ENCODE measurements around the gene MT1B. TPM values are rescaled to one million over a fixed set of nuclear protein-coding genes. Genes with fewer than 3 reads are reported as not detected.

MT1B gene
- total and polyA plus RNA-seq, 2 of the 13 experiments (the other 11 are each of a cell fraction or from before 2014, with no cell fraction given), result 0.89 TPM; not detected in 1

- 82% methylated on average over 4 of the region's 4 CpGs for WGBS (ENCODE audit: low lambda C conversion rate)
Observed at GRCh38 chr16:56684926-56685590, 33.4 kb downstream of the MT1B start.

More at GRCh38 chr16:56684926-56685590, 33.4 kb downstream of the MT1B start:
- H3K4me2 ChIP-seq (ENCODE audit: low read depth, low read length), result no peak overlapping the region
- no peak for DNase-seq (ENCODE audit: low spot score)
- FAIRE-seq, result no peak
- no peak overlapping the region for H3K4me3 ChIP-seq (replicated peaks in 1 of 3; ENCODE audit: insufficient read depth in 1 of 3, low read depth in 2 of 3, low read length in 3 of 3)
- H3K27me3 ChIP-seq (ENCODE audit: control insufficient read depth in 1 of 2, insufficient read depth in 2 of 2, low read length in 2 of 2), result peaks cover 0 to 6% of the 10 kb centered on the region in 2 experiments; a peak in 1 of 5 replicates
- no peak overlapping the region for H3K27ac ChIP-seq (ENCODE audit: extremely low read length, insufficient read depth, low read length)
- no peaks in the 10 kb centered on the region for H3K36me3 ChIP-seq (replicated peaks in 1 of 2; ENCODE audit: control insufficient read depth in 1 of 2, insufficient read depth in 2 of 2, low read length in 2 of 2)
- peaks cover 10% of the 10 kb centered on the region for H3K9me3 ChIP-seq (ENCODE audit: low read length)
- peaks cover 51% of the 10 kb centered on the region for H3K4me1 ChIP-seq (ENCODE audit: insufficient read depth, low read length)
- H3K9ac ChIP-seq (ENCODE audit: insufficient read depth, low read depth, low read length), result no peak overlapping the region
- intact Hi-C loops (cut with micrococcal nuclease; ENCODE audit: unreplicated experiment) (no loop called here), in situ Hi-C loops (cut with HindIII; ENCODE audit: extremely low pct_ligation_motif_present, low pct_unique_long_range_greater_than_20kb) (no loop called here)
- ChIA-PET CTCF (ENCODE audit: low intra/inter-chr PET ratio, low total read pairs) (no interaction called here), POLR2A (interaction anchor here (1.3 kb wide), 1 partner anchor 28 kb away, joined by 3 read pairs; the partner anchor contains the start of gene MT1F)
- BruUV-seq (replicated peaks), result no TSS peak
- ATAC-seq, result no peak
- H2AFZ ChIP-seq (ENCODE audit: low read length), result no peak overlapping the region
- no peak for TF ChIP-seq KDM1A (CRISPR knock-in tag; IDR thresholded peaks at IDR 0.05)
- no peak for TF ChIP-seq KAT8 (CRISPR knock-in tag; IDR thresholded peaks at IDR 0.05)
- no peak for TF ChIP-seq MTF2 (CRISPR knock-in tag; IDR thresholded peaks at IDR 0.05; ENCODE audit: borderline replicate concordance)
- TF ChIP-seq, protein P1, sequence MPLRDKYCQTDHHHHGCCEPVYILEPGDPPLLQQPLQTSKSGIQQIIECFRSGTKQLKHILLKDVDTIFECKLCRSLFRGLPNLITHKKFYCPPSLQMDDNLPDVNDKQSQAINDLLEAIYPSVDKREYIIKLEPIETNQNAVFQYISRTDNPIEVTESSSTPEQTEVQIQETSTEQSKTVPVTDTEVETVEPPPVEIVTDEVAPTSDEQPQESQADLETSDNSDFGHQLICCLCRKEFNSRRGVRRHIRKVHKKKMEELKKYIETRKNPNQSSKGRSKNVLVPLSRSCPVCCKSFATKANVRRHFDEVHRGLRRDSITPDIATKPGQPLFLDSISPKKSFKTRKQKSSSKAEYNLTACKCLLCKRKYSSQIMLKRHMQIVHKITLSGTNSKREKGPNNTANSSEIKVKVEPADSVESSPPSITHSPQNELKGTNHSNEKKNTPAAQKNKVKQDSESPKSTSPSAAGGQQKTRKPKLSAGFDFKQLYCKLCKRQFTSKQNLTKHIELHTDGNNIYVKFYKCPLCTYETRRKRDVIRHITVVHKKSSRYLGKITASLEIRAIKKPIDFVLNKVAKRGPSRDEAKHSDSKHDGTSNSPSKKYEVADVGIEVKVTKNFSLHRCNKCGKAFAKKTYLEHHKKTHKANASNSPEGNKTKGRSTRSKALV (CRISPR knock-in tag; IDR thresholded peaks at IDR 0.05), result no peak
- no peak for TF ChIP-seq ZNF34 (CRISPR knock-in tag; IDR thresholded peaks at IDR 0.05; ENCODE audit: borderline replicate concordance)
- no peak for TF ChIP-seq RFX3 (CRISPR knock-in tag; IDR thresholded peaks at IDR 0.05)
- TF ChIP-seq HES4 (CRISPR knock-in tag; IDR thresholded peaks at IDR 0.05; ENCODE audit: borderline replicate concordance), result no peak
- no peak for TF ChIP-seq HCFC1 (IDR thresholded peaks at IDR 0.05; ENCODE audit: low read depth, low read length)
- TF ChIP-seq MIXL1 (CRISPR knock-in tag; IDR thresholded peaks at IDR 0.05), result no peak
- TF ChIP-seq KMT2A (CRISPR knock-in tag; IDR thresholded peaks at IDR 0.05), result no peak
- TF ChIP-seq YEATS4 (CRISPR knock-in tag; IDR thresholded peaks at IDR 0.05; ENCODE audit: borderline replicate concordance), result no peak
- no peak for TF ChIP-seq CERS6 (CRISPR knock-in tag; IDR thresholded peaks at IDR 0.05)
- TF ChIP-seq ZNF230 (CRISPR knock-in tag; IDR thresholded peaks at IDR 0.05), result no peak
- no peak for TF ChIP-seq FOXA3 (CRISPR knock-in tag; IDR thresholded peaks at IDR 0.05)
- no peaks in the 10 kb centered on the region for H3K79me2 ChIP-seq (ENCODE audit: insufficient read depth, low read length)
- H4K20me1 ChIP-seq (ENCODE audit: insufficient read depth, low read length), result no peaks in the 10 kb centered on the region
